T-helper 1 cell treated with Interleukin-12 subunit alpha and Interleukin-12 subunit beta and Interleukin-4 antibody, amounts not matched to agents 30 μg/mL and 1 μg/mL, for 36 hours (primary cell): ENCODE data around the gene ZNF785.

Experiments
- H3K27ac Mint-ChIP-seq: one replicate; pipeline ENCODE4 v1.8.0; 2021; ENCODE audit warnings: mild to moderate bottlenecking, mixed read lengths
- H3K27me3 Mint-ChIP-seq: one replicate; pipeline ENCODE4 v1.8.0; 2021; ENCODE audit warnings: low read depth, mixed read lengths
- H3K36me3 Mint-ChIP-seq: one replicate; pipeline ENCODE4 v1.8.0; 2021; ENCODE audit warnings: low read depth, mixed read lengths
- H3K4me1 Mint-ChIP-seq: one replicate; pipeline ENCODE4 v1.8.0; 2021; ENCODE audit warnings: low read depth, mixed read lengths
- H3K4me3 Mint-ChIP-seq: one replicate; pipeline ENCODE4 v1.8.0; 2021; ENCODE audit warnings: mild to moderate bottlenecking, moderate library complexity, mixed read lengths
- H3K9me3 Mint-ChIP-seq: one replicate; pipeline ENCODE4 v1.8.0; 2021; ENCODE audit warnings: mixed read lengths

ZNF785 gene

GRCh38 chr16:30532285-30533145 is 53.0 kb downstream of the ZNF785 start:
- no peaks in the 10 kb centered on the region for H3K9me3 Mint-ChIP-seq
- H3K27me3 Mint-ChIP-seq: no peaks in the 10 kb centered on the region
- H3K36me3 Mint-ChIP-seq: peaks cover 15% of the 10 kb centered on the region
- no peak overlapping the region for H3K4me3 Mint-ChIP-seq
- H3K4me1 Mint-ChIP-seq: peaks cover 41% of the 10 kb centered on the region
- no peak overlapping the region for H3K27ac Mint-ChIP-seq
